Left lung (tissue), 10 donors: ENCODE results near the gene DOK5. TPM values are rescaled to one million over a fixed set of nuclear protein-coding genes. Genes with fewer than 3 reads are reported as not detected.

Experiments
- ATAC-seq: fragments of 200-7000 bp; cut with Tn5 transposase; one replicate; pipeline ENCODE4 v1.9.1; 2020; ENCODE audit warnings: moderate library complexity
- DNase-seq, 4 donors: peaks; one replicate each; pipeline ENCODE4 v3.0.0-alpha.2; 2013 to 2020
- H3K27ac ChIP-seq, 2 donors: fragments of 200-600 bp; sonication (generic) in 1 of 2; one replicate each; pipeline versions ENCODE4 v1.5.0 to v1.8.0; 2020 to 2021
- H3K27me3 ChIP-seq, 2 donors: fragments of 200-600 bp; sonication (generic) in 1 of 2; one replicate each; pipeline versions ENCODE4 v1.5.0 to v1.8.0; 2020 to 2021
- H3K36me3 ChIP-seq, 2 donors: fragments of 200-600 bp; sonication (generic) in 1 of 2; one replicate each; pipeline versions ENCODE4 v1.5.0 to v1.8.0; 2020 to 2021
- H3K4me1 ChIP-seq, 2 donors: fragments of 200-600 bp; one replicate each; pipeline ENCODE4 v1.8.0; 2021
- H3K4me3 ChIP-seq, 2 donors: fragments of 200-600 bp; sonication (generic) in 1 of 2; one replicate each; pipeline versions ENCODE4 v1.5.0 to v1.8.0; 2020 to 2021; ENCODE audit warnings: mild to moderate bottlenecking in 1 of 2
- H3K9me3 ChIP-seq, 2 donors: fragments of 200-600 bp; sonication (generic) in 1 of 2; one replicate each; pipeline versions ENCODE4 v1.5.0 to v1.8.0; 2020 to 2021
- intact Hi-C, 2 donors: fragments of 100-400 bp; cut with DNase I; formaldehyde crosslinking; loops; one replicate each; pipeline versions ENCODE4 v1.11.2 to v1.14.2; 2022
- polyA plus RNA-seq, 6 donors: library from polyadenylated mRNA; unstranded; fragments of 120-200 nt; gene quantifications; one replicate each; pipeline ENCODE4 v1.2.1, GENCODE V29; 2013; ENCODE audit not compliant: insufficient read length in 6 of 6
- total RNA-seq, 2 donors: library from RNA; stranded (reverse); fragmentation: NEBNext Ultra II Directional; extraction: Animal tissue kit (Norgen Biotek cat#: 25700); gene quantifications; one replicate each; pipeline ENCODE4 v1.2.1, GENCODE V29; 2021
- TF ChIP-seq, protein P1 (sequence below), 2 donors: fragments of 200-600 bp; sonication (generic) in 1 of 2; IDR thresholded peaks; one replicate each; pipeline versions ENCODE4 v1.5.0 to v1.8.0; 2021; ENCODE audit warnings: antibody characterized with exemption in 2 of 2
- donor health status: DM: no; HTN: yes; CAD: no.
- donor health status: DM: no; HTN: no; CAD: no.

Gene DOK5
- total and polyA plus RNA-seq, 8 donors = 0.92 to 3.6 (median 2.4) TPM

- TF ChIP-seq, protein P1, sequence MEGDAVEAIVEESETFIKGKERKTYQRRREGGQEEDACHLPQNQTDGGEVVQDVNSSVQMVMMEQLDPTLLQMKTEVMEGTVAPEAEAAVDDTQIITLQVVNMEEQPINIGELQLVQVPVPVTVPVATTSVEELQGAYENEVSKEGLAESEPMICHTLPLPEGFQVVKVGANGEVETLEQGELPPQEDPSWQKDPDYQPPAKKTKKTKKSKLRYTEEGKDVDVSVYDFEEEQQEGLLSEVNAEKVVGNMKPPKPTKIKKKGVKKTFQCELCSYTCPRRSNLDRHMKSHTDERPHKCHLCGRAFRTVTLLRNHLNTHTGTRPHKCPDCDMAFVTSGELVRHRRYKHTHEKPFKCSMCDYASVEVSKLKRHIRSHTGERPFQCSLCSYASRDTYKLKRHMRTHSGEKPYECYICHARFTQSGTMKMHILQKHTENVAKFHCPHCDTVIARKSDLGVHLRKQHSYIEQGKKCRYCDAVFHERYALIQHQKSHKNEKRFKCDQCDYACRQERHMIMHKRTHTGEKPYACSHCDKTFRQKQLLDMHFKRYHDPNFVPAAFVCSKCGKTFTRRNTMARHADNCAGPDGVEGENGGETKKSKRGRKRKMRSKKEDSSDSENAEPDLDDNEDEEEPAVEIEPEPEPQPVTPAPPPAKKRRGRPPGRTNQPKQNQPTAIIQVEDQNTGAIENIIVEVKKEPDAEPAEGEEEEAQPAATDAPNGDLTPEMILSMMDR (IDR thresholded peaks at IDR 0.05) = no peak
- Histone ChIP-seq H3K4me3 (no peak overlapping the region), H3K36me3 (no peaks in the 10 kb centered on the region), H3K4me1 (no peaks in the 10 kb centered on the region), H3K27ac (no peak overlapping the region), H3K27me3 (no peaks in the 10 kb centered on the region), H3K9me3 (no peaks in the 10 kb centered on the region)
- DNase-seq (no peak), ATAC-seq (no peak)
- intact Hi-C loops = no loop called here
Measured at GRCh38 chr20:54590856-54591255, 115.5 kb downstream of the DOK5 start.

DNA sequence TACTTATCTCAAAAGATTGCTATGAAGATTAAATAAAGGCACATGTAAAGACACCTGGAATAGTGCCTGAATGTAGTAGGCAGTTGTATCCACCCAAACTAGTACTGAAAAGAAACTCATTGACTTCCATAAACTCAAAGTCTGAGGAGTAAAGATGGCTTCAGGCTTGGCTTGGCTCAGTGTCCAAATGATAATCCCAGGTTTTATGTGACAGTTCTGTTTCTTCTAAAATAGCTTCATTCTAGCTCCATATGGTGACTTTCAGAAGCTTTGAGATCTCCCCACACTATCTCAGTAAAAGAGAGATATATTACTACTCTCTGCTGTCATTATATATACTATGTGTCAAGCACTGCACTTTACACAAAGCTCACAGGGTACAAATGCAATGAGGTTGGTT is 121.3 kb downstream of the DOK5 start:
- Histone ChIP-seq H3K4me3 (no peak overlapping the region), H3K9me3 (no peaks in the 10 kb centered on the region), H3K36me3 (no peaks in the 10 kb centered on the region), H3K27me3 (peaks cover 0 to 9% of the 10 kb centered on the region in 2 donors), H3K27ac (no peak overlapping the region), H3K4me1 (no peaks in the 10 kb centered on the region)
- TF ChIP-seq, protein P1 (IDR thresholded peaks at IDR 0.05) = no peak
- DNase-seq (no peak), ATAC-seq (no peak)
- intact Hi-C loops = no loop called here

DNA sequence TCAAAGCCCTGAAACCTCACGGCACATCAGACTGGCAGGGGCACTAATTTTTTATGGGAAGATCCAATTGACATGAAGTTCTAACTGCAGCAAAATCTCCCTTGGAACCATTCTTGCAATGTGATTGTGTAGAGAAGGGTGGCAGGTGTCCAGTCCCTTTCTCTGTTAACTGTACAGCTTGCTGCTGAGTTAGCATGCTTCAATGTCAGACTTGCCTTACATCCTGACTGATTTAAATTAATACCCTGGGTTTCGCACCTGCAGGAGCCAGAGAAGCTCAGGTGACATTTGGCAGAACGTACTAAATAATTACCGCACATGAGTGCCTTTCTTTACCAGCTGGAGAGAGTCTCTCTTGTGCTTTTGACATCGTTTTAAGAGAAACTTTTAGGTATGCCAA is 123.0 kb downstream of the DOK5 start:
- Histone ChIP-seq H3K9me3 (no peaks in the 10 kb centered on the region), H3K36me3 (no peaks in the 10 kb centered on the region), H3K4me1 (no peaks in the 10 kb centered on the region), H3K27me3 (peaks cover 0 to 9% of the 10 kb centered on the region in 2 donors), H3K27ac (no peak overlapping the region), H3K4me3 (no peak overlapping the region)
- DNase-seq (no peak), ATAC-seq (no peak)
- intact Hi-C loops = no loop called here
- TF ChIP-seq, protein P1 (IDR thresholded peaks at IDR 0.05) = no peak

GRCh38 chr20:54600634-54601033 is 125.2 kb downstream of the DOK5 start:
- Histone ChIP-seq H3K4me1 (no peaks in the 10 kb centered on the region), H3K27ac (no peak overlapping the region), H3K36me3 (no peaks in the 10 kb centered on the region), H3K9me3 (no peaks in the 10 kb centered on the region), H3K27me3 (peaks cover 0 to 9% of the 10 kb centered on the region in 2 donors), H3K4me3 (no peak overlapping the region)
- no peak for DNase-seq
- intact Hi-C loops = no loop called here
- ATAC-seq = no peak
- TF ChIP-seq, protein P1 (IDR thresholded peaks at IDR 0.05) = no peak

DNA sequence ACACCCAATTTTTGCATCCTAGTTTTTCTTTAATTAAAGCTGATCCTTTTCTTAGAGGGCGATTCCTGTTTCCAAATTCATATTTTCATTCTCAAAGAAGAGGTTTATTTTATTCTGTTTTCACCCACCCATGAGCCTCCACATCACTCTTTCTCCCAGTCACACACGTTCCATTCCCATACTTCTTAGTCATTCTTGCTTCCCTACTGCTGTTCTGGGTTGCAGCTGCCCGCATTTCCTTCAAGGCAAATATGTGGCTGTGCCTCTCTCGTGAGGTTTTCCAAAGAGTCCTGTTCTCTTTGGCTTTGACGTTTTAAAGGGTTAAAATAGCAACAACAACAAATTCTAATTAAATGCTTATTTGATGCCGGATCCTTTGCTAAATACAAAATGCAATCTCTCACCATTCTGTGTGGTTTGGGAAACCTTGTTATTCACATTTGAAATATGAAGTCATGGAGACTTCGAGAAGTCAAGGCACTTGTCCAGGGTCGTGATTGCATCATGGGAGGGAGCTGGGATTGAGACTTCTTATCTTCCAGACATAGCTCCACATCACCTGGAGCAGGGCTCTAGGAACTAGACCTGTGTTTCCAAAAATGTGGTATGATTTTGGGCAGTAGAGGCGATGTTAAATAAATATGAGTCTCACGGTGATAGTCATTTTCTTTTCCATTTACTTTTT is 126.6 kb downstream of the DOK5 start:
- DNase-seq (no peak), ATAC-seq (no peak)
- H3K4me3 ChIP-seq = no peak overlapping the region
- no peaks in the 10 kb centered on the region for H3K4me1 ChIP-seq
- TF ChIP-seq, protein P1 (IDR thresholded peaks at IDR 0.05) = no peak
- intact Hi-C loops = no loop called here
- no peaks in the 10 kb centered on the region for H3K36me3 ChIP-seq
- H3K9me3 ChIP-seq = no peaks in the 10 kb centered on the region
- no peak overlapping the region for H3K27ac ChIP-seq
- peaks cover 0 to 9% of the 10 kb centered on the region in 2 donors for H3K27me3 ChIP-seq
